Measurements from ENCODE around the gene DLEC1.
"Not testable (repeated sequence)": the region's sequence is repeated elsewhere in the genome, so short reads cannot be mapped to it uniquely, and the experiment has no call there.

- not testable (repeated sequence) for TF ChIP-seq CREB5 (CRISPR knock-in tag; IDR thresholded peaks at IDR 0.05; ENCODE audit: low read depth); TCF4 (CRISPR knock-in tag; IDR thresholded peaks at IDR 0.05; ENCODE audit: borderline replicate concordance)
Measured at GRCh38 chr3:38082296-38082695, 43.3 kb downstream of the DLEC1 start.

All from SK-N-SH treated with all-trans-retinoic acid at 6 μM for 48 hours (cell line).